SK-N-MC (cell line): Measurements from ENCODE around the gene ELK4.

Experiments
- DNase-seq: peaks from one replicate; pipeline ENCODE4 v3.0.0-alpha.2; 2011; ENCODE audit warnings: low read depth, low spot score
- H3K27ac ChIP-seq: fragments of 200-600 bp; sonication (generic); 2 replicates; pipeline ENCODE4 v1.5.1; 2016; ENCODE audit warnings: mixed run types
- H3K36me3 ChIP-seq: fragments of 200-600 bp; sonication (generic); 2 replicates; pipeline ENCODE4 v1.6.1; 2017; ENCODE audit warnings: antibody characterized with exemption, low read length, mixed read lengths; ENCODE audit not compliant: insufficient read depth
- H3K4me3 ChIP-seq: fragments of 200-600 bp; sonication (generic); 2 replicates; pipeline ENCODE4 v1.5.1; 2016
- H3K9ac ChIP-seq: fragments of 200-600 bp; sonication (generic); 2 replicates; pipeline ENCODE4 v1.8.0; 2017; ENCODE audit warnings: mixed run types, mixed read lengths; ENCODE audit not compliant: insufficient read length
- H3K9me3 ChIP-seq: fragments of 200-600 bp; sonication (generic); 2 replicates; pipeline ENCODE4 v1.6.1; 2017; ENCODE audit warnings: low read depth, mild to moderate bottlenecking, antibody characterized with exemption, low read length, moderate library complexity, mixed read lengths
- EZH2 ChIP-seq: fragments of 200-600 bp; sonication (generic); IDR thresholded peaks from one replicate; pipeline ENCODE4 v1.6.1; 2017; ENCODE audit warnings: antibody characterized with exemption
- FOXP2 ChIP-seq: optimal IDR thresholded peaks from 2 replicates; pipeline ENCODE3; 2011; ENCODE audit warnings: mild to moderate bottlenecking, moderate library complexity; ENCODE audit not compliant: insufficient read depth; ENCODE audit errors: extremely low read length, control extremely low read depth
- POLR2AphosphoS5 ChIP-seq: IDR thresholded peaks from 2 replicates; pipeline ENCODE4 v1.6.1; 2012; ENCODE audit warnings: mild to moderate bottlenecking, low read depth, low read length, borderline replicate concordance

Gene ELK4

GRCh38 chr1:205612104-205612503 lies 19.7 kb downstream of the ELK4 start:
- H3K9me3 ChIP-seq = no peaks in the 10 kb centered on the region
- no peak overlapping the region for H3K27ac ChIP-seq
- peaks cover 49% of the 10 kb centered on the region for H3K36me3 ChIP-seq
- no peak for DNase-seq
- TF ChIP-seq POLR2AphosphoS5 = no peak
- TF ChIP-seq FOXP2 = no peak
- TF ChIP-seq EZH2 = no peak
- no peak overlapping the region for H3K9ac ChIP-seq
- H3K4me3 ChIP-seq = no peak overlapping the region

DNA sequence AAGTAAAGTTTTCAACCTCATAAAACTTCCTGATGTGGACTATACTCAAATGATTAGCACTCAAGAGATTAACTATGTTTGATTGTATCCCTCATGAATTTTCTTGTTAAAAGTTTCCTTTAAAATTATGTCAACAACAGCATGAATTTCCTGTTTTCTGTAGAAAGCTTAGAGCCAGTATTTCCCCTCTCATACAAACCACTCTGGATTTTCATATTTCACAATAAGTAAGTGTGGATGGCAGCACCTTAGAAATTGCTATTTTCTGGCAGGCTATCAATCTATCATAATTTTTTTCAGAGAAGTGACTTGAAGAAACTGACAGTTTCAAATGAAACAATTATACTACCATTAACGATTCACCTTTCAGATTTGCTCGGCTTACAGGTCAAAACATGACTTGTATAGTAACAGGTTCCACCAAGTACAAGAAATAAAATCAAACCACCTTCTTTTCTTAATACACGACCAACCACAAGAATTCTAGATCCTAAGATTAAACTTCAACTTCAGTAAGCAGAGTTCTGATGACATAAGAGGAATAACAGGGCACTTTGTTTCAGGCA lies 20.8 kb downstream of the ELK4 start:
- H3K9me3 ChIP-seq = no peaks in the 10 kb centered on the region
- H3K36me3 ChIP-seq = peaks cover 39% of the 10 kb centered on the region
- H3K4me3 ChIP-seq = no peak overlapping the region
- TF ChIP-seq POLR2AphosphoS5 (no peak), FOXP2 (no peak), EZH2 (no peak)
- H3K27ac ChIP-seq = 0 out of 2 replicates have a peak overlapping the region, but pooled peaks have one; percentile 46
- no peak for DNase-seq
- H3K9ac ChIP-seq = no peak overlapping the region

DNA sequence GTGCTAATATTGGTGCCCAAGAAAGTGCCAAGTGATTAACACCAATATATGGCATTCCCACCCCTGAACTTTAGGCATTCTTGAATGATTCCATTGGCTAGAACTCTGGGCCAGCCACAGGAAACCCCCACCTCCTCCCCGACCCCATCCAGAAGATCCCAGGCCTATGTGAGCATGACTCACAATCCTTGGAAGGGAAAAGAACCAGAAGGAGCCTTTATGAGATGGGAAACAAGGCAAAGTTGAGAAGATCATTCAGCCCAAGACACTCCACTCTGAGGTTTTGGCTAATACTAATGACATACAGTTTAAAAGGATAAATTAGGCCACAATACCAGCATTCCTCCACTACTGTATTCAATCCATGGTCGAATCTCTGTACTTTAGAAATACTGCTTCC lies 21.8 kb downstream of the ELK4 start:
- DNase-seq = no peak
- Histone ChIP-seq H3K36me3 (peaks cover 34% of the 10 kb centered on the region), H3K4me3 (no peak overlapping the region), H3K9me3 (no peaks in the 10 kb centered on the region), H3K27ac (no peak overlapping the region), H3K9ac (no peak overlapping the region)
- TF ChIP-seq POLR2AphosphoS5 = no peak
- TF ChIP-seq EZH2 = no peak
- no peak for TF ChIP-seq FOXP2

GRCh38 chr1:205604825-205605505 lies 26.8 kb downstream of the ELK4 start:
- DNase-seq = no peak
- H3K36me3 ChIP-seq = peaks cover 17% of the 10 kb centered on the region

GRCh38 chr1:205604059-205604458 lies 27.8 kb downstream of the ELK4 start:
- DNase-seq = no peak
- no peak for TF ChIP-seq EZH2
- TF ChIP-seq FOXP2 = no peak
- TF ChIP-seq POLR2AphosphoS5 = no peak
- H3K9me3 ChIP-seq = no peaks in the 10 kb centered on the region
- no peak overlapping the region for H3K9ac ChIP-seq
- peaks cover 14% of the 10 kb centered on the region; the same call in 1 of the 2 replicates for H3K36me3 ChIP-seq
- H3K4me3 ChIP-seq = no peak overlapping the region
- H3K27ac ChIP-seq = no peak overlapping the region

More at GRCh38 chr1:205604825-205605505, 26.8 kb downstream of the ELK4 start:
- Histone ChIP-seq H3K4me3 (no peak overlapping the region), H3K27ac (no peak overlapping the region), H3K9me3 (no peaks in the 10 kb centered on the region), H3K9ac (no peak overlapping the region)
- no peak for TF ChIP-seq FOXP2
- TF ChIP-seq POLR2AphosphoS5 = no peak
- TF ChIP-seq EZH2 = no peak

GRCh38 chr1:205601205-205601604 lies 30.6 kb downstream of the ELK4 start:
- Histone ChIP-seq H3K9ac (no peak overlapping the region), H3K4me3 (no peak overlapping the region), H3K36me3 (0 out of 2 replicates have a peak, but pooled peaks cover 4% of the 10 kb centered on the region), H3K27ac (no peak overlapping the region), H3K9me3 (no peaks in the 10 kb centered on the region)
- DNase-seq = no peak
- TF ChIP-seq EZH2 = no peak
- no peak for TF ChIP-seq POLR2AphosphoS5
- TF ChIP-seq FOXP2 = no peak

DNA sequence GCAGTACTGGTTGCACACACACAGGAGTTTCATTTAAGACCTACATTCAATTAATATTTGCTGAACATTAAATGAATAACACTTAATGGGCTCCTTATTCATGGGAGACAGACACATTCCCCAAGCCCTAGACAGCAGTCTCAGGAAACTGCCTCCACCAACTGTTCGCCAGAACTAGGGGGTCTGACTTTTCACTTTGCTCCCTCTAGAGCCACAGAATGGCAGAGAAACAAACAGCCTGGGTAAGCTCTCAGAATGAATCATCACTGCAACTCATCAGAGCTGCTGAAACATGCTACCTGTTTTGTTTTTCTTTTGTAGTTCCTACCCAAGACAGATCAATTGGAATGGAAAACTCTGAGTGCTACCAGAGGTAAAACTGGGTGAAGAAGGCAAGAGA lies 31.7 kb downstream of the ELK4 start:
- H3K9me3 ChIP-seq = no peaks in the 10 kb centered on the region
- no peak overlapping the region for H3K27ac ChIP-seq
- H3K36me3 ChIP-seq = 0 out of 2 replicates have a peak, but pooled peaks cover 2% of the 10 kb centered on the region

GRCh38 chr1:205599669-205600042 lies 32.2 kb downstream of the ELK4 start:
- no peaks in the 10 kb centered on the region for H3K36me3 ChIP-seq
- no peak for DNase-seq
- H3K9me3 ChIP-seq = no peaks in the 10 kb centered on the region
- no peak overlapping the region for H3K4me3 ChIP-seq
- TF ChIP-seq FOXP2 = no peak
- no peak for TF ChIP-seq POLR2AphosphoS5
- TF ChIP-seq EZH2 = no peak
- H3K27ac ChIP-seq = no peak overlapping the region
- no peak overlapping the region for H3K9ac ChIP-seq

More for the DNA sequence above, 31.7 kb downstream of the ELK4 start:
- H3K4me3 ChIP-seq = no peak overlapping the region
- H3K9ac ChIP-seq = no peak overlapping the region
- no peak for DNase-seq
- no peak for TF ChIP-seq FOXP2
- no peak for TF ChIP-seq EZH2
- no peak for TF ChIP-seq POLR2AphosphoS5
